A549 (cell line): Measurements from ENCODE around the gene KCNN2. TPM values are rescaled to one million over a fixed set of nuclear protein-coding genes. Genes with fewer than 3 reads are reported as not detected.

Source experiments
- ATAC-seq, 2 experiments: fragments of 200-7000 bp in 1 of 2; fragments of >200 bp in 1 of 2; cut with Nextera tagmentation in 1 of 2; cut with Tn5 transposase in 1 of 2; 3 replicates each; pipeline versions ENCODE4 v1.8.0 to v1.9.1; 2018 to 2020; ENCODE audit warnings: mild to moderate bottlenecking in 1 of 2, moderate library complexity in 1 of 2
- CTCF ChIA-PET: fragments of 300-600 bp; sonication (Branson Sonifier 250); formaldehyde crosslinking; extraction: SDS; loops from one replicate; lab custom pipeline; 2021; ENCODE audit warnings: antibody characterized with exemption, inconsistent platforms; lab: Yijun Ruan, JAX
- POLR2A ChIA-PET: fragments of 350-600 bp; formaldehyde crosslinking; extraction: SDS; loops from one replicate; lab custom pipeline; 2021; ENCODE audit warnings: antibody characterized with exemption, inconsistent platforms; lab: Yijun Ruan, JAX
- DNase-seq, 2 experiments: peaks; one replicate each; pipeline versions ENCODE4 v3.0.0 to v3.0.0-alpha.2; 2011 to 2016; ENCODE audit warnings: low read depth in 1 of 2, low spot score in 1 of 2
- FAIRE-seq: peaks from 2 replicates; lab custom pipeline; 2011; peaks lifted over from hg19 to GRCh38; lab: Jason Lieb, UNC
- H3K27ac ChIP-seq, 2 experiments: fragments of >200 bp; sonication (Bioruptor Twin); formaldehyde crosslinking; 3 replicates each; pipeline ENCODE4 v1.5.1; 2016 to 2017
- H3K4me1 ChIP-seq: fragments of >200 bp; sonication (Bioruptor Twin); formaldehyde crosslinking; 3 replicates; pipeline ENCODE4 v1.6.1; 2016
- H3K4me2 ChIP-seq: fragments of >200 bp; sonication (Bioruptor Twin); formaldehyde crosslinking; 3 replicates; pipeline ENCODE4 v1.6.1; 2016
- H3K4me3 ChIP-seq: fragments of >200 bp; sonication (Bioruptor Twin); formaldehyde crosslinking; 3 replicates; pipeline ENCODE4 v1.5.1; 2016
- H3K9me3 ChIP-seq: fragments of >200 bp; sonication (Bioruptor Twin); formaldehyde crosslinking; 3 replicates; pipeline ENCODE4 v1.6.1; 2016
- FOXS1 ChIP-seq: fragments of 250-450 bp; sonication (Bioruptor Pico); IDR thresholded peaks from 2 replicates; pipeline ENCODE4 v1.5.0; 2020; ENCODE audit warnings: mild to moderate bottlenecking, moderate library complexity
- HMGXB4 ChIP-seq: fragments of 250-450 bp; sonication (Bioruptor Pico); IDR thresholded peaks from 2 replicates; pipeline ENCODE4 v1.5.0; 2021; ENCODE audit warnings: mild to moderate bottlenecking, moderate library complexity, borderline replicate concordance
- MAFK ChIP-seq: fragments of 450-650 bp; IDR thresholded peaks from 2 replicates; pipeline ENCODE4 v1.6.1; 2014; ENCODE audit not compliant: partially characterized antibody
- PBX3 ChIP-seq: IDR thresholded peaks from 2 replicates; pipeline ENCODE4 v1.6.1; 2012
- RARB ChIP-seq: fragments of 250-450 bp; sonication (Bioruptor Pico); IDR thresholded peaks from 2 replicates; pipeline ENCODE4 v1.8.0; 2021; ENCODE audit warnings: mild to moderate bottlenecking, moderate library complexity
- WGBS: methylation state at CpG from one replicate; pipeline ENCODE4 v1.1.6; 2017; ENCODE audit errors: missing lambda C conversion rate; 5-methylcytosine and 5-hydroxymethylcytosine counted together
- polyA plus RNA-seq, 4 experiments: library from polyadenylated mRNA; depleted of rRNA in 3 of 4; stranded (reverse); fragments of >200 nt; fragmentation: RNase III in 1 of 4; extraction: RNeasy Plus Mini Kit Qiagen cat#74134 plus additional on column Dnase treatment in 1 of 4; gene quantifications; 2 replicates in 3 of 4; 3 replicates in 1 of 4; pipeline ENCODE4 v1.2.3, GENCODE V29; 2011 to 2017
- TF ChIP-seq, protein P1 (sequence below): fragments of 450-650 bp; IDR thresholded peaks from 2 replicates; pipeline ENCODE4 v1.6.1; 2014; ENCODE audit warnings: antibody characterized with exemption
- TF ChIP-seq, protein P2 (sequence below): fragments of >200 bp; sonication (Bioruptor Twin); formaldehyde crosslinking; IDR thresholded peaks from 3 replicates; pipeline ENCODE4 v1.5.1; 2016
- TF ChIP-seq, protein P3 (sequence below): fragments of 200-600 bp; sonication (generic); IDR thresholded peaks from 2 replicates; pipeline ENCODE4 v1.6.1; 2016; ENCODE audit warnings: antibody characterized with exemption, mild to moderate bottlenecking, moderate library complexity

Gene KCNN2
- polyA plus RNA-seq, 2 of the 4 experiments (the other 2 are of a cell fraction) = 0.04 to 0.06 TPM

GRCh38 chr5:114417519-114417918 is 55.6 kb downstream of the KCNN2 start (continued):
- TF ChIP-seq PBX3 = no peak
- TF ChIP-seq MAFK = no peak
- TF ChIP-seq, protein P1, sequence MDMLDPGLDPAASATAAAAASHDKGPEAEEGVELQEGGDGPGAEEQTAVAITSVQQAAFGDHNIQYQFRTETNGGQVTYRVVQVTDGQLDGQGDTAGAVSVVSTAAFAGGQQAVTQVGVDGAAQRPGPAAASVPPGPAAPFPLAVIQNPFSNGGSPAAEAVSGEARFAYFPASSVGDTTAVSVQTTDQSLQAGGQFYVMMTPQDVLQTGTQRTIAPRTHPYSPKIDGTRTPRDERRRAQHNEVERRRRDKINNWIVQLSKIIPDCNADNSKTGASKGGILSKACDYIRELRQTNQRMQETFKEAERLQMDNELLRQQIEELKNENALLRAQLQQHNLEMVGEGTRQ = no peak

- CTCF ChIA-PET = no interaction called here
These were observed 56.6 kb downstream of the KCNN2 start for GRCh38 chr5:114418176-114419066.

More at GRCh38 chr5:114418176-114419066, 56.6 kb downstream of the KCNN2 start:
- no peak overlapping the region for H3K27ac ChIP-seq
- no peak overlapping the region for H3K4me3 ChIP-seq
- no peak for ATAC-seq
- POLR2A ChIA-PET = no interaction called here
- 13% methylated on average over 7 of the region's 8 CpGs for WGBS
- DNase-seq = no peak
- FAIRE-seq = no peak
- H3K4me1 ChIP-seq = no peaks in the 10 kb centered on the region
- TF ChIP-seq HMGXB4 (CRISPR knock-in tag) (no peak), RARB (no peak), FOXS1 (CRISPR knock-in tag) (no peak)
- TF ChIP-seq, protein P2, sequence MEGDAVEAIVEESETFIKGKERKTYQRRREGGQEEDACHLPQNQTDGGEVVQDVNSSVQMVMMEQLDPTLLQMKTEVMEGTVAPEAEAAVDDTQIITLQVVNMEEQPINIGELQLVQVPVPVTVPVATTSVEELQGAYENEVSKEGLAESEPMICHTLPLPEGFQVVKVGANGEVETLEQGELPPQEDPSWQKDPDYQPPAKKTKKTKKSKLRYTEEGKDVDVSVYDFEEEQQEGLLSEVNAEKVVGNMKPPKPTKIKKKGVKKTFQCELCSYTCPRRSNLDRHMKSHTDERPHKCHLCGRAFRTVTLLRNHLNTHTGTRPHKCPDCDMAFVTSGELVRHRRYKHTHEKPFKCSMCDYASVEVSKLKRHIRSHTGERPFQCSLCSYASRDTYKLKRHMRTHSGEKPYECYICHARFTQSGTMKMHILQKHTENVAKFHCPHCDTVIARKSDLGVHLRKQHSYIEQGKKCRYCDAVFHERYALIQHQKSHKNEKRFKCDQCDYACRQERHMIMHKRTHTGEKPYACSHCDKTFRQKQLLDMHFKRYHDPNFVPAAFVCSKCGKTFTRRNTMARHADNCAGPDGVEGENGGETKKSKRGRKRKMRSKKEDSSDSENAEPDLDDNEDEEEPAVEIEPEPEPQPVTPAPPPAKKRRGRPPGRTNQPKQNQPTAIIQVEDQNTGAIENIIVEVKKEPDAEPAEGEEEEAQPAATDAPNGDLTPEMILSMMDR = no peak
- TF ChIP-seq, protein P3, sequence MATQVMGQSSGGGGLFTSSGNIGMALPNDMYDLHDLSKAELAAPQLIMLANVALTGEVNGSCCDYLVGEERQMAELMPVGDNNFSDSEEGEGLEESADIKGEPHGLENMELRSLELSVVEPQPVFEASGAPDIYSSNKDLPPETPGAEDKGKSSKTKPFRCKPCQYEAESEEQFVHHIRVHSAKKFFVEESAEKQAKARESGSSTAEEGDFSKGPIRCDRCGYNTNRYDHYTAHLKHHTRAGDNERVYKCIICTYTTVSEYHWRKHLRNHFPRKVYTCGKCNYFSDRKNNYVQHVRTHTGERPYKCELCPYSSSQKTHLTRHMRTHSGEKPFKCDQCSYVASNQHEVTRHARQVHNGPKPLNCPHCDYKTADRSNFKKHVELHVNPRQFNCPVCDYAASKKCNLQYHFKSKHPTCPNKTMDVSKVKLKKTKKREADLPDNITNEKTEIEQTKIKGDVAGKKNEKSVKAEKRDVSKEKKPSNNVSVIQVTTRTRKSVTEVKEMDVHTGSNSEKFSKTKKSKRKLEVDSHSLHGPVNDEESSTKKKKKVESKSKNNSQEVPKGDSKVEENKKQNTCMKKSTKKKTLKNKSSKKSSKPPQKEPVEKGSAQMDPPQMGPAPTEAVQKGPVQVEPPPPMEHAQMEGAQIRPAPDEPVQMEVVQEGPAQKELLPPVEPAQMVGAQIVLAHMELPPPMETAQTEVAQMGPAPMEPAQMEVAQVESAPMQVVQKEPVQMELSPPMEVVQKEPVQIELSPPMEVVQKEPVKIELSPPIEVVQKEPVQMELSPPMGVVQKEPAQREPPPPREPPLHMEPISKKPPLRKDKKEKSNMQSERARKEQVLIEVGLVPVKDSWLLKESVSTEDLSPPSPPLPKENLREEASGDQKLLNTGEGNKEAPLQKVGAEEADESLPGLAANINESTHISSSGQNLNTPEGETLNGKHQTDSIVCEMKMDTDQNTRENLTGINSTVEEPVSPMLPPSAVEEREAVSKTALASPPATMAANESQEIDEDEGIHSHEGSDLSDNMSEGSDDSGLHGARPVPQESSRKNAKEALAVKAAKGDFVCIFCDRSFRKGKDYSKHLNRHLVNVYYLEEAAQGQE = no peak
- no peaks in the 10 kb centered on the region for H3K9me3 ChIP-seq
- H3K4me2 ChIP-seq = no peak overlapping the region
